ENCODE results near the gene RNASEH1. TPM values are rescaled to one million over a fixed set of nuclear protein-coding genes. Genes with fewer than 3 reads are reported as not detected.

The RNASEH1 gene
- total RNA-seq, 1 donor, result 26.2 TPM

DNA sequence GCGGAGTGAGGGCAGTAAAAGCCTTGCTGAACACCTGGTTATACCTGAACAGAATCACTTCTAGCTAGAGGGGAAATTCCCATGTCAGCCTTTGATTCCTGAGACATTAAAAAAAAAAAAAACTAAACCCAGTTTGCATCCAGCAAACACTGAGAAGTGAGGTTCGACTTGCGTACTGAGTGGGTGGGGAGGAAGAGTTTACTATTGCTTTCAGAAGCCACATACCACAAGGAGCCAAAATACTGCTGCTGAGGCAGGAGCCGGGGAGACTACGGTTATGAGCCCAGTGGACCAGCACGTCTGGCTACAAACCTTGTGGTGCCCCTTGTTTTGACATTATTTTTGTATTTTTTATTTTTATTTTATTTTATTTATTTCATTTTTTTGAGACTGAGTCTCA is 39.4 kb upstream of the RNASEH1 start:
- Histone ChIP-seq H3K4me1 (ENCODE audit: insufficient read depth, low read length) (no peaks in the 10 kb centered on the region), H3K27me3 (ENCODE audit: insufficient read depth, low read length) (no peaks in the 10 kb centered on the region), H3K9me3 (ENCODE audit: low read depth, low read length) (no peaks in the 10 kb centered on the region), H3K4me3 (ENCODE audit: low read length) (no peak overlapping the region)

- H3K9me3 ChIP-seq (ENCODE audit: low read depth, low read length), result no peaks in the 10 kb centered on the region
- no peaks in the 10 kb centered on the region for H3K4me1 ChIP-seq (ENCODE audit: insufficient read depth, low read length)
- no peak overlapping the region for H3K4me3 ChIP-seq (ENCODE audit: low read length)
- no peaks in the 10 kb centered on the region for H3K27me3 ChIP-seq (ENCODE audit: insufficient read depth, low read length)
Observed at GRCh38 chr2:3596901-3597417, 38.8 kb upstream of the RNASEH1 start.

GRCh38 chr2:3595985-3596384 is 37.9 kb upstream of the RNASEH1 start:
- H3K4me3 ChIP-seq (ENCODE audit: low read length), result no peak overlapping the region
- H3K9me3 ChIP-seq (ENCODE audit: low read depth, low read length), result no peaks in the 10 kb centered on the region
- H3K4me1 ChIP-seq (ENCODE audit: insufficient read depth, low read length), result no peaks in the 10 kb centered on the region
- H3K27me3 ChIP-seq (ENCODE audit: insufficient read depth, low read length), result no peaks in the 10 kb centered on the region

DNA sequence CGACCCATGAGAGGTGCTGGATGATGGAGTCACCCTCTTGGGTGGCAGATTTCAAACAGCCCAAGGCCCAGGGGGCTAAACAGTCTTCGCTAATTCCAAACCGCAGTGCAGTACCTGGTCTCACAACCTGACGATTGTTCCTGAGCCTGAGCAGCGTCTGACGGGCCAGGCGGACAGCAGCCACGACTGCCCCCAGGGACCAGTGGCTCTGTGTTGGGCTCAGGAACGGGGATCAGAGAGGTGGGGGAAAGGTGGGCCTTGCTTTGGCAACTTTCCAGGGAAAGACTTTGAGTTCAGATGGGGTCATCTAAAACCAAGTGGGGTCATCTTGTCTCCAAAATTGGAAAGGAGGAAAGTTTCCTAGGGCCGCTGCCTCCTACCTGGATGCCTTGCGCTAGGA is 37.3 kb upstream of the RNASEH1 start:
- no peaks in the 10 kb centered on the region for H3K27me3 ChIP-seq (ENCODE audit: insufficient read depth, low read length)
- no peaks in the 10 kb centered on the region for H3K9me3 ChIP-seq (ENCODE audit: low read depth, low read length)
- no peak overlapping the region for H3K4me3 ChIP-seq (ENCODE audit: low read length)
- H3K4me1 ChIP-seq (ENCODE audit: insufficient read depth, low read length), result no peaks in the 10 kb centered on the region

- Histone ChIP-seq H3K27me3 (ENCODE audit: insufficient read depth, low read length) (no peaks in the 10 kb centered on the region), H3K4me3 (ENCODE audit: low read length) (no peak within 1 kb of the TSS), H3K9me3 (ENCODE audit: low read depth, low read length) (no peaks in the 10 kb centered on the region), H3K4me1 (ENCODE audit: insufficient read depth, low read length) (no peaks in the 10 kb centered on the region)
Observed at GRCh38 chr2:3594493-3595281, 36.6 kb upstream of the RNASEH1 start, which contains the start of gene COLEC11. COLEC11 (plus strand) TSS chr2:3595112; CDS start chr2:3604341, 9,229 bp downstream.

DNA sequence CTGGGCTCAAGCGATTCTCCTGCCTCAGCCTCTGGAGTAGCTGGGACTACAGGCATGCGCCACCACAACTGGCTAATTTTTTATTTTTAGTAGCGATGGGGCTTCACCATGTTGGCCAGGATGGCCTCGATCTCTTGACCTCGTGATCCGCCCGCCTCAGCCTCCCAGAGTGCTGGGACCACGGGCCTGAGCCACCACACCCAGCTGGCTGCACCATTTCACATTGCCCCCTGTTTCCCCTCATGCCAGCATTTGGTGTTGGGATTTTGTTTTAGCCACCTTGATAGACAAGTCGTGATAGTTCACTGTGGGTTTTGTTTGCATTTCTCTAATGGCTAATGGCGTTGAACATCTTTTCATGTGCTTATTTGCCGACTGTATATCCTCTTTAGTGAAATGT is 31.0 kb upstream of the RNASEH1 start:
- Histone ChIP-seq H3K4me1 (ENCODE audit: insufficient read depth, low read length) (no peaks in the 10 kb centered on the region), H3K9me3 (ENCODE audit: low read depth, low read length) (no peaks in the 10 kb centered on the region), H3K4me3 (ENCODE audit: low read length) (no peak overlapping the region), H3K27me3 (ENCODE audit: insufficient read depth, low read length) (no peaks in the 10 kb centered on the region)

DNA sequence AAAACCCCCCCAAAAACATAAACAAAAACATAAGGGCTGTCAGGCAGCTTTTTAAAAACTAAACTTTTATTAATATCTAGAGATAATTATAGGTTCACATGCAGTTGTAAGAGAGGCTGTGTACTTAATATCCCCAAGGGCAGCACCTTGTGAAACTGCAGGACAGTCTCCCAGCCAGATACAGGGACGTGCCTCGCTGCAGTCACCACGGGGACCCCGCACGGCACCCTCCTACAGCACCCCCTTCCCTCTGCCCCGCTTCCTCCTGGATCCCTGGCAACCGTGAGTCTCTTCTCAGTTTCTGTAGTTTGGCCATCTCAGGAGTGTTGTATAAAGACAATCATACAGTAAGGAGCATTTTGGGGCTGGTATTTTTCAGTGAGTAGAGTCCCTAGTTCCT is 30.0 kb upstream of the RNASEH1 start:
- Histone ChIP-seq H3K27me3 (ENCODE audit: insufficient read depth, low read length) (no peaks in the 10 kb centered on the region), H3K4me1 (ENCODE audit: insufficient read depth, low read length) (no peaks in the 10 kb centered on the region), H3K4me3 (ENCODE audit: low read length) (no peak overlapping the region), H3K9me3 (ENCODE audit: low read depth, low read length) (no peaks in the 10 kb centered on the region)

GRCh38 chr2:3587432-3587831 is 29.3 kb upstream of the RNASEH1 start:
- Histone ChIP-seq H3K27me3 (ENCODE audit: insufficient read depth, low read length) (no peaks in the 10 kb centered on the region), H3K4me1 (ENCODE audit: insufficient read depth, low read length) (no peaks in the 10 kb centered on the region), H3K9me3 (ENCODE audit: low read depth, low read length) (no peaks in the 10 kb centered on the region), H3K4me3 (ENCODE audit: low read length) (no peak overlapping the region)

DNA sequence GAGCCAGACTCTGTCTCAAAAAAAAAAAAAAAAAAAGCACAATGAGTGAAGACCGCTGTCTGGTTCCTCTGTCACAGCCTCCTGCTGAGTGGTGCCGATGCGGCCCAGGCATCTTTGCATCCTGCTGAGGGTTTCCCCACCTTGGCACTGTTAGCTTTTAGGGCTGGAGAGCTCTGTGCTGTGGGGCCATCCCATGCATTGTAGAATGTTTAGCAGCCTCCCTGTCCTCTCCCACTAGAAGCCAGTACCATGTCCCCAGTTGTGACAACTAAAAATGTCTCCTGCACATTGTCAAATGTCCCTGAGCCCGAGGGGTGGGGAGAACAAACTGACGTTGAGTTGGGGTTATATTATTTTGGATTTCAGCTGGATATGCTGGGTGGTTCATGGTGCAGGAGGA is 28.9 kb upstream of the RNASEH1 start:
- no peaks in the 10 kb centered on the region for H3K27me3 ChIP-seq (ENCODE audit: insufficient read depth, low read length)
- H3K4me3 ChIP-seq (ENCODE audit: low read length), result no peak overlapping the region
- no peaks in the 10 kb centered on the region for H3K4me1 ChIP-seq (ENCODE audit: insufficient read depth, low read length)
- H3K9me3 ChIP-seq (ENCODE audit: low read depth, low read length), result no peaks in the 10 kb centered on the region

GRCh38 chr2:3586220-3586619 is 28.1 kb upstream of the RNASEH1 start:
- Histone ChIP-seq H3K27me3 (ENCODE audit: insufficient read depth, low read length) (no peaks in the 10 kb centered on the region), H3K4me1 (ENCODE audit: insufficient read depth, low read length) (no peaks in the 10 kb centered on the region), H3K9me3 (ENCODE audit: low read depth, low read length) (no peaks in the 10 kb centered on the region), H3K4me3 (ENCODE audit: low read length) (no peak overlapping the region)

GRCh38 chr2:3585261-3586109 is 27.4 kb upstream of the RNASEH1 start:
- no peaks in the 10 kb centered on the region for H3K4me1 ChIP-seq (ENCODE audit: insufficient read depth, low read length)
- H3K27me3 ChIP-seq (ENCODE audit: insufficient read depth, low read length), result no peaks in the 10 kb centered on the region
- no peaks in the 10 kb centered on the region for H3K9me3 ChIP-seq (ENCODE audit: low read depth, low read length)
- no peak overlapping the region for H3K4me3 ChIP-seq (ENCODE audit: low read length)

DNA sequence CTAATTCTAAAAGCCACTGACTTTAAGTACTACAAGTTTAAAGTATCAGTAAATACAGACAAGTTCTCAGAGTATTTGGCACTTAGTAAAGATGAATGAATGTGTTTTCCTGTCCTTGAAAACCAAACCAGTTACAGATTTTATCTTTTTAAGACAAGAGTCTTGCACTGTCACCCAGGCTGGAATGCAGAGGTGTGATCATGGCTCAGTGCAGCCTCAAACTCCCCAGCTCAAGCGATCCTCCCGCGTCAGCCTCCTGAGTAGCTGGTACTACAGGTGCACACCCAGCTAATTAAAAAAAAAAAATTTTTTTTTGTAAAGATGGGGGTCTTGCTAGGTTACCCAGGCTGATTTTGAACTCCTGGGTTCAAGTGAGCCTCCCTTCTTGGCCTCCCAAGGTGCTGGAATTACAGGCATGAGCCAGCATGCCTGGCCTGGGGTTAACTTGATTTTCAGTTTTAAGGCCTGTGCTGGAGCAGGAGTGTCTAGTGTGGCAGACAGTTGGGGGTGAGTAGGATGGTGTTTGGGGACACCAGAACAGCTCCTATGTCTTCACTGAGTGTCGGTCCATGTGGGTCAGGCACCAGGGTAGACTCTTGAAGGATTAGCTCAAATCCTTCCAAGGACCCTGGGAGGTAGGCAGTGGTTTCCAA is 26.6 kb upstream of the RNASEH1 start:
- H3K4me3 ChIP-seq (ENCODE audit: low read length), result no peak overlapping the region
- H3K27me3 ChIP-seq (ENCODE audit: insufficient read depth, low read length), result no peaks in the 10 kb centered on the region
- H3K4me1 ChIP-seq (ENCODE audit: insufficient read depth, low read length), result no peaks in the 10 kb centered on the region
- H3K9me3 ChIP-seq (ENCODE audit: low read depth, low read length), result no peaks in the 10 kb centered on the region

GRCh38 chr2:3584076-3584475 is 25.9 kb upstream of the RNASEH1 start:
- Histone ChIP-seq H3K4me1 (ENCODE audit: insufficient read depth, low read length) (no peaks in the 10 kb centered on the region), H3K9me3 (ENCODE audit: low read depth, low read length) (no peaks in the 10 kb centered on the region), H3K27me3 (ENCODE audit: insufficient read depth, low read length) (no peaks in the 10 kb centered on the region), H3K4me3 (ENCODE audit: low read length) (no peak overlapping the region)

- Histone ChIP-seq H3K4me3 (ENCODE audit: low read length) (no peak overlapping the region), H3K27me3 (ENCODE audit: insufficient read depth, low read length) (no peaks in the 10 kb centered on the region), H3K9me3 (ENCODE audit: low read depth, low read length) (no peaks in the 10 kb centered on the region), H3K4me1 (ENCODE audit: insufficient read depth, low read length) (peaks cover 8% of the 10 kb centered on the region)
Observed at GRCh38 chr2:3581367-3582262, 23.5 kb upstream of the RNASEH1 start.

All from mononuclear cell (primary cell).